RCC 7860 (cell line): ENCODE results near the gene GAK.

Experiments
- DNase-seq: peaks from one replicate; pipeline ENCODE4 v3.0.0-alpha.2; 2015; ENCODE audit warnings: low spot score
- FAIRE-seq: peaks from 2 replicates; lab custom pipeline; 2012; peaks lifted over from hg19 to GRCh38; lab: Jason Lieb, UNC

The GAK gene

GRCh38 chr4:856225-856901, 75.8 kb downstream of the GAK start:
- DNase-seq (no peak), FAIRE-seq (no peak)

GRCh38 chr4:855880-856224, 76.3 kb downstream of the GAK start:
- DNase-seq (no peak), FAIRE-seq (no peak)

- no peak for FAIRE-seq
- DNase-seq = no peak
Observed at GRCh38 chr4:854356-854755, 77.8 kb downstream of the GAK start.

GRCh38 chr4:853416-853781, 78.7 kb downstream of the GAK start:
- DNase-seq (no peak), FAIRE-seq (no peak)

DNA sequence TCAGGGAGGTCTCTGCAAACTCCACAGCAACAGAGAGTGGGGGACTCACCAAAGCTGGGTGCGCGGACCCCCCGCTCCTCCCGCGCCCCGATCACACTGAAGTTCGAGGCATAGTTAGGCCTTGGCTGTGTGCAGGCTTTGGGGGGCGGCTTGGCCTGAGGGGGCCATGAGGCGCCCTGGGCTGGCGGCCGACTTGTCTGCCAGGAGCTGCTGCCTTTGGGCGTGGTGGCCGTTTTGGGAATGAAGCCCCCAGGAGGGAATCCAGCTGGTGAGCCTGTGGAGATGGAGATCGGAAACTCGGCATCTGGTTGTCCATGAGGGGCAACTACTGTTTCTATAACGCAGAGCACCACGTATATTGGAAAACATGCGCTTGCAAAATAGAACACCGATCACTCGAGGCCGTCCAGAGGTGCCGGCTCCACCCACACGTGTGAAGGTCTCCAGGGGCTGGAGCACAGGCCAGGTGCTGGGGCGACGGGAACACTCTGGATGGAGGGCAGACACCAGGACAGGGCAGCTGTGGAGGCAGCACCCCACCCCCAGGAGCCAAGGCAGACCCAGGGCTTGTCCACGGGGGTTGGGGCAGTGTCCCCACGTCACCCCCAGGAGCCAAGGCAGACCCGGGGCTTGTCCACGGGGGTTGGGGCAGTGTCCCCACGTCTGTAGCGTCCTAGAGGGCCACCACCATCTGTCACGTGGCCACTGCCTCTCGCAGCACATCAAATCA, 80.2 kb downstream of the GAK start:
- DNase-seq (no peak), FAIRE-seq (no peak)

DNA sequence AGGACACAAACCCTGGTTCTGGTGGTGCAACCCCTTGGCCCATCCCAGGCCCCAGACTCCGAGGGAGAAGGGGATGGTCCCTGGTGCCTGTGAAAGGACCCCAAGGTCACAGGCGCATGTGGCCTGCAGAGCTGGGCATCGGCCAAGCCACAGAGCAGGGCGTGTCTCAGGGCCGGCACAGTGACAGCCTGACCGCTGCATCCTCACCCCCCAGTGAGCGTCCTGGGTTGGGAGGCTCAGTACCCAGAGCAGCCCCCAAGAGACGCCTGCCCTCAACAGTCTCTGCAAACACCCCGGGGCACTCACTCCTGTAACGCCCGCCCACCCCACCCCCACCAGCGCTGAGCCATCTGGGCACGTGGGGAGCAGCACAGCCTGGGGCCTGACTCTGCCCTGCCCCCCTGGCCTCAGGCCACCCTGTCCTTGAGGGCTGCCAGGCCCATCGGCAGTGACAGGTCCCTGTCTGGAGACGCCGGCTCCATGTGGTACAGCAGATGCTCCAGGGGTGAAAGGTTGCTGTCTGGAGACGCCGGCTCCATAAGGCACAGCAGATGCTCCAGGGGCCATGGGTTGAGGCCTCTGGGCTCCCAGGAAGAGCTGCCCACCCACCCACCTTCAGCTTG, 81.7 kb downstream of the GAK start:
- DNase-seq = no peak
- FAIRE-seq = no peak

DNA sequence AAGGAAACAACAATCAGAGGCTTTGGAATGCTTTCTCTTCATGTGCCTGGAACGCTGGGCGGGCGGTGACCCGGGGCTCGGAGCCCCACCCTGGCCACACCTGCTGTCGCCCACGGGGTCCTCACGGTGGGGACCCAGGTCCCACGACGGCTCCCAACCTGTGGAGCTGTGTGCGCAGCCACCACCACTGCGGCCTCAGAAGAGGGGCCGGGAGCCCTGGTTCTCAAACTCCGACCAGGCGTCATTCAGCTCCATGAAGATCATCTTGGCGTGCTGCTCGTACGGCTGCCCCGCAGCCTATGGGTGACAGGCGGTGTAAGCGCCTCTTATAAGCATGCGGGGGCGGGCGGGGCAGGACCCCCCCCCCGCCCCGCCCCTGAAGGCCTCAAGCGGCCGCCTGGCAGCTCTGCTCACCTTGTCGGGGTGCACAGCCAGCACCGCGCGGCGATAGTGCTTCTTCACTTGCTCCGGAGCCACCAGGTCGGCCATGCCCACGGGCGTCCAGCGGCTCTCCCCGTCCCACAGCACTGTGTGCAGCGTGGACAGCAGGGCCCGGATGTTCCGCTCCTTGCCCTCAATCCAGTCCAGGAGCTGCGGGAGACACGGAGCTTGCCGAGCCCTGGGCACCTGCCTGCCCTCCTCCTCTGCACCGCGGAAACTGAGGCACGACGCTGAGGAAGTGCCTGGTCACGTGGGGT, 82.5 kb downstream of the GAK start:
- DNase-seq (no peak), FAIRE-seq (no peak)

GRCh38 chr4:848803-849477, 83.2 kb downstream of the GAK start:
- DNase-seq (no peak), FAIRE-seq (no peak)

DNA sequence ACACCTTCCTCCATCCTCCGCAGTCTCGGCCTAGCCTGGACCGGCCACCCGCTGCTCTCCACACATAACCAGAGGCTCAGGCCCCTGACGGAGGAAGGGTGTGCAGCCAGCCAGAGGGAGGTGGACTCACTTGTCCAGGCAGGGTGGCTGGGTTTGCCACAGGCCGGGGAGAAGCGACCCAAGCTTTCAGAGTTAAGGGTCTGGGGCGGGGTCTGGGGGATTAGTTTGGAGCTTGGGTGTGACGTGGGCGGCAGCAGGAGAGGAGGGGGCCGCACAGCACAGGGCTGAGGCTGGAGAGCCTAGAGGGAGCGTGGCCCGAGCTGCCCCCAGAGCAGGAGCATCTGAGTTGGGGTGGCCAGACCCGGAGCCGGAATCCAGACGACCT, 83.8 kb downstream of the GAK start:
- no peak for DNase-seq
- no peak for FAIRE-seq

GRCh38 chr4:845836-846251, 86.3 kb downstream of the GAK start:
- DNase-seq = no peak
- no peak for FAIRE-seq

DNA sequence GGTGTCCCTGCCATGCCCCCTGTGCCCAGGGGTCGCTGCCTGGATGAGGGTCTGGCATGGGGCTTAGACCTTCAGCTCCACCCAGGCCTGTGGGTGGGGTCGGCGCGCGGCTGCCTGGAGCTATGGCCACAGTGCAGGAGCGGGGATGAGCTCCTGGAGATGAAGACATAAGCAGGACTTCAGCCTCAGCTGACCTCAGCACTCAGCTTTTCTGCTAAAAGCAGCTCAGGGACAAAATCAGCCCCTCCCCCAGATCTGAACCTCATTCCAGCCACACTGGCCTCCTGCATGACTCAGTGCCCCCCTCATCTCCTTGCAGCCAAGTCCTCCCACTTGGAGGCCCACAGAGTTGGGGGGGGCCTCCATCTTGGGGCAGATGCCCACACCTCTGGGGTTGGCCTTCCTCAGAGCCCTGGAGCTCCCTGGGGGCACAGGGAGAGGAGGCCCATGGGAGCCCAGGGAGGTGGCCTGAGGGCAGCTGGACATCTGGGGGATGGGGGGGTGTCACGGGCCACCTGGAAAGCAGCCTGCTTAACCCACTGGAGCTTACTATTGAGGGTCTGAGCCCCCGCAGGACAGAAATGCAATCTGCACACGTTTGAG, 86.8 kb downstream of the GAK start:
- FAIRE-seq (no peak), DNase-seq (no peak)

GRCh38 chr4:844752-845232, 87.3 kb downstream of the GAK start:
- FAIRE-seq (no peak), DNase-seq (no peak)

DNA sequence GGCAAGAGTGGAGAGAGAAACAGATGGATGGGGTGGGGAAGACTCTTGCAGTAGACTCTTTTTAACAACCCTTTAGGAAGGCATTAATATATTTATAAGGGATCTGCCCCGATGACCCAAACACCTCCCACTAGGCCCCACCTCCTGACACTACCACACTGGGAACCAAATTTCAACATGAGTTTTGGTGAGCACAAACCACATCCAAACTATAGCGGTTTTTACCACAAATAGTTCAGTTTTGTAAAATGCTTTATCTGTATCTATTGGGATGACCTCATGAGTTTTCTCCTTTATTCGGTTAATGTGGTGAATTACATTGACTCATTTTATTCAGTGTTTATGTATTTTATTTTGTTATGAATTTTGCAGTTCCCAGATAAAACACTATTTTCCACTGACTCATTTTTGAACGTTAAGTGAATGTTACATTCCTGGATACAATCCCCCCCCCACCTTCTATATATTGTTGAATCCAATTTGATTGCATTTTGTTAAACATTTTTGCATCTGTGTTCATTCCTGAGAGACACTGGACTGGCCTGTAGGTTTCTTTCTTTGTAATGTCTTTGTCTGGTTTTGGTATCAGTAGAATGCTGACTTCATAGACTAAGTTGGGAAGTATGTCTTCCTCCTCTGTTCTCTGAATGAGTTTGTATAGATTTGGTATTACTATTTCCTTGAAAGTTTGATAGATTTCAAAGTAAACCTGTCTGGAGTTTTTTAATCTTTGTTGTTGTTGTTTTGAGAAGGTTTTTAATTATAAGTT, 92.3 kb downstream of the GAK start:
- DNase-seq = no peak
- peak; percentile 4 for FAIRE-seq

DNA sequence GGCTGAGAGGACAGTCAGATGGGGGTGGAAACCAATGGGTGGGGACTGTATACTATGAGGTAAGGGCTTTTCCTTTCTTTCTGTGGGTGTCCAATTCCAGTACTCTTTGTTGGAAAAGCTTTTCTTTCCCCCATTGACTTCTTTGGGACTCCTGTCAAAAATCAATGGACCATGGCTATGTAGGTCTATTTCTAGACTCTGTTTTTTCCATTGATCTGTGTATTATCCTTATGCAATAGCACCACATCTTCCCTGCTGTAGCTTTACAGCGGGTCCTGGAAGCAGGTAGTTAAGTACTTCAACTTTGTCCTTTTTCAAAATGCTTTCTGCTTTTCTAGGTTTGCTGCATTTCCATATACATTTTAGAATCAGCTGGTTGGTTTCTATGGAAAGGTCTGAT, 94.3 kb downstream of the GAK start:
- no peak for FAIRE-seq
- no peak for DNase-seq

DNA sequence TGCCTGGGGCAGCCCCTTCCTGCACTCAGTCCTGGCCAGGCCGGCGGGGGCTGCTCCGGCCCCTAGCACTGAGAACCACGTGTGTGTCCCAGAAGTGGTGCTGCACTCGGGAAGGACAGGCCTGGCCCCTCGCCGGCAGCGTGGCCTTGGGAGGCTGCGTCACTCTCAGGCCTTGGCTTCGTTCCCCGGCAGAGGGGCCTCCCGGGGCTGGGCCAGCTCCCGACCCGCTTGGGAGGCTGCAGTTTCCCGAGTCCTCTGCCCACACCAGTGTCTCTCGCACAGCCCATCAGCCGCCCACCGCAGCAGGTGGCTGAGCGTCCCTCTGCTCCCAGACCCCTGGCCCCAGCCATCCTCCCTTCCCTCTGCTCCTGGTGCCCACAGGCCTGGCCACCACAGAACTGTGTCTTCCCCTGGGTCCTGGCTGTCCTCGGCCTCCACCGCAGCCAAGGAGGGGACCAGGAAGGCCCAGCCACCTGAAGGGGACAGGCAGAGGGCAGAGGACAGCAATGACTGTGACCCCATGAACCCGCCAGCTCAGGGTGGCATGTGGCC, 95.3 kb downstream of the GAK start:
- DNase-seq (no peak), FAIRE-seq (no peak)

- no peak for DNase-seq
- FAIRE-seq = no peak
Observed at GRCh38 chr4:836003-836511, 96.1 kb downstream of the GAK start.

DNA sequence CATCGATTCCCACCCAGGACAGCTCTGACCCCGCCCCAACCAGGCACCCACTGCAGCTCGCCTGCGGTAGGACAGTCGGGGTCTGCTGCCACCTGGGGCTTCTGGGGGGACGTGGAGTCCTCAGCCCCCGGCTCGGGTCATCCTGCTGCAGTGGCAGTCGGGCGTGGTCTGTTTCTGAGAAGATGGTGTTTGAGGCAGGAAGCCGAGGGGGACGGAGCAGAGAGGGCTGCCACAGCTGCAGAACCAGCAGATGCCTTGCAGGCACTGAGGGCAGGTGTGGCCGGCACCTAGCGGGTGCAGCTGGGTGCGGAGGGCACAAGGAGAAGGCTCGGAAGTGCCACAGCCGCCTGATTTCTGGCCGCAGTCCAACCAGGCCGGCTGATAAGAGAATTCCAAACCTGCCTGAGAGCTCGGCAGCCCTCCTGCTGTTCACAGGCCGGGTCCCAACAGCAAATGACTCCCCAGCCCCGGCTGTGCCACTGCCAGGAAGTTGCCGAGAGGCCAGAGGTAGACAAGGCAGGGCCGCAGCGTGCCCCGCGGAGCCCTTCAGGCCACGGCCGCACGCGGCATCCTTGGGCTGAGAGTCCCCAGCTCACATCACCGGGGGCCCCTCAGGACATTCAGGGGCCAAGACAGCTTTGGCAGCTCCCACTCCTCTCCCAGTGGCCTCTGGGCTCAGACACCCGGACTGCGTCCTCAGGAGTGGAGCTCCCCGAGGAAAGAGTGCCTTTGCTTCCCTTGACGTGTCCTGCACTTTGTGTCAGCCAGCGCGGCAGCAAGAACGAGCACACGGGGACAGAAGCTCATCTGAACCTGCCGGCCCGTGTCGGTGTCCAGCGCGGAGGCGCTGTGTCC, 96.7 kb downstream of the GAK start:
- DNase-seq (no peak), FAIRE-seq (no peak)

DNA sequence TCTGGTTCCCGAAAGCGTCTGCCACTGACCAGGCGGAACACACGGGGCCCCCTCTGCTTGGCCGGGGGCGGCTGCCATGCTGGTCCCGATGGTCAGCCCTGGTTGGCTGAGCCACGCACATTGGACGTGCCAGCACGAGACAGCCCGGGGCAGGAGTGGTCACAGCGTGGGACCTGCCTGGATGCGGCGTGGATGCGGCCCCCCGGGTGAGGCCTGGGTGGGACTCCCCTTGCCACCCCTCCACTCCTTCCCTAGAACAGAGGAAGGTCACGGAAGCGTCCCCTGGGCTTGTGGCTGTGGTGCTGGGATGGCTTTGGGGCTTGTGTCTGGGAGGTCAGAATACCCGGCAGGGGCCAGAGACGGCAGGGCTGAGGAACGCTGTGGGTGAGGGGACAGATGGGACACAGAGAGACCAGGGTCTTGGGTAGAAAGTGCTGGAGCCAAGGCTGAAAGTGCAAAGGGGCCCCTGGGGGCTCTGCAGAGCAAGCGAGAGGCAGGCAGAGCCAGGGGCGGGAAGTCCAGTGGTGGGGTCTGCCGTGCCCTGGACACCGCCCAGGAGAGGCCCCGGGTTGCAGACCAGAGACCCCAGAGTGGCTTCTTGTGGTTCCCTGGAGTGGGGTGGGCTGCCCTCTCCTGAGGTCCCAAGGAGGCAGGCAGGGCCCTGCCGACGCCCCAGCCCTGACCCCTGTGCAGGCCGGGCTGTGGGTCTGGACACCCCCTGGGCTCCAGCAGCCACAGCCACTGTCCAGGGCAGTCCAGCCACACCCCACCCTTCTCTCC, 97.6 kb downstream of the GAK start:
- no peak for FAIRE-seq
- DNase-seq = no peak
